Glutamatergic neuron (in vitro differentiated cells): Measurements from ENCODE around the gene UST. TPM values are rescaled to one million over a fixed set of nuclear protein-coding genes. Genes with fewer than 3 reads are reported as not detected.

Experiments used
- DNase-seq: peaks from one replicate; pipeline ENCODE4 v3.0.0; 2022
- H3K27ac Mint-ChIP-seq: one replicate; pipeline ENCODE4 v1.8.0; 2020; ENCODE audit warnings: mild to moderate bottlenecking, mixed read lengths, inconsistent platforms; ENCODE audit not compliant: unreplicated experiment
- H3K27me3 Mint-ChIP-seq: one replicate; pipeline ENCODE4 v1.8.0; 2020; ENCODE audit warnings: mild to moderate bottlenecking, moderate library complexity, mixed read lengths, inconsistent platforms; ENCODE audit not compliant: unreplicated experiment
- H3K36me3 Mint-ChIP-seq: one replicate; pipeline ENCODE4 v1.8.0; 2020; ENCODE audit warnings: mild to moderate bottlenecking, mixed read lengths, inconsistent platforms; ENCODE audit not compliant: unreplicated experiment
- H3K4me1 Mint-ChIP-seq: one replicate; pipeline ENCODE4 v1.8.0; 2020; ENCODE audit warnings: mild to moderate bottlenecking, low read depth, mixed read lengths, inconsistent platforms; ENCODE audit not compliant: unreplicated experiment
- H3K4me3 Mint-ChIP-seq: one replicate; pipeline ENCODE4 v1.8.0; 2020; ENCODE audit warnings: mild to moderate bottlenecking, mixed read lengths, inconsistent platforms; ENCODE audit not compliant: unreplicated experiment
- H3K9me3 Mint-ChIP-seq: one replicate; pipeline ENCODE4 v1.8.0; 2020; ENCODE audit warnings: mild to moderate bottlenecking, moderate library complexity, mixed read lengths, inconsistent platforms; ENCODE audit not compliant: unreplicated experiment
- total RNA-seq: library from RNA; stranded (reverse); fragmentation: NEBNext Ultra II Directional; extraction: Animal tissue kit (Norgen Biotek cat#: 25700); gene quantifications from one replicate; pipeline ENCODE4 v1.2.1, GENCODE V29; 2021; ENCODE audit not compliant: unreplicated experiment
- TF ChIP-seq, protein P1 (sequence below): fragments of 200-600 bp; sonication (generic); IDR thresholded peaks from one replicate; pipeline ENCODE4 v1.5.0; 2021; ENCODE audit not compliant: partially characterized antibody, unreplicated experiment

UST gene
- total RNA-seq, 1 donor from 2014 or later, result 11.2 TPM

DNA sequence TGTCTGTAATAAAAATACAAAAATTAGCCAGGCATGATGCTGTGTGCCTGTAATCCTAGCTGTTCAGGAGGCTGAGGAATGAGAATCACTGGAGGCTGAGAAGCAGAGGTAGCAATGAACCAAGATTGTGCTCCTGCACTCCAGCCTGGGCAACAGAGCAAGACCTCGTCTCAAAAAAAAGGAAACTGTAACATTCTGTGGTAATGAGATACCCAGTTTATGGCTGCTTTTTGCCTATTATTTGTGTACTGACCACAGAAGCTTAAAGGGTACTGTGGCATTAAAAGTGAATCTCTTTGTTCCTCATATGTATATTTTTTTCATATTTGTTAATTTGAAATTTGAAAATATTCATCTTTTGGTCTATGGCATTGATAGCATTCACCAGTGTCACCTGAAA is 185.4 kb downstream of the UST start:
- Mint-ChIP-seq H3K9me3 (no peaks in the 10 kb centered on the region), H3K27ac (no peak overlapping the region), H3K27me3 (peaks cover 2% of the 10 kb centered on the region), H3K4me3 (no peak overlapping the region), H3K4me1 (peaks cover 22% of the 10 kb centered on the region), H3K36me3 (no peaks in the 10 kb centered on the region)
- TF ChIP-seq, protein P1, sequence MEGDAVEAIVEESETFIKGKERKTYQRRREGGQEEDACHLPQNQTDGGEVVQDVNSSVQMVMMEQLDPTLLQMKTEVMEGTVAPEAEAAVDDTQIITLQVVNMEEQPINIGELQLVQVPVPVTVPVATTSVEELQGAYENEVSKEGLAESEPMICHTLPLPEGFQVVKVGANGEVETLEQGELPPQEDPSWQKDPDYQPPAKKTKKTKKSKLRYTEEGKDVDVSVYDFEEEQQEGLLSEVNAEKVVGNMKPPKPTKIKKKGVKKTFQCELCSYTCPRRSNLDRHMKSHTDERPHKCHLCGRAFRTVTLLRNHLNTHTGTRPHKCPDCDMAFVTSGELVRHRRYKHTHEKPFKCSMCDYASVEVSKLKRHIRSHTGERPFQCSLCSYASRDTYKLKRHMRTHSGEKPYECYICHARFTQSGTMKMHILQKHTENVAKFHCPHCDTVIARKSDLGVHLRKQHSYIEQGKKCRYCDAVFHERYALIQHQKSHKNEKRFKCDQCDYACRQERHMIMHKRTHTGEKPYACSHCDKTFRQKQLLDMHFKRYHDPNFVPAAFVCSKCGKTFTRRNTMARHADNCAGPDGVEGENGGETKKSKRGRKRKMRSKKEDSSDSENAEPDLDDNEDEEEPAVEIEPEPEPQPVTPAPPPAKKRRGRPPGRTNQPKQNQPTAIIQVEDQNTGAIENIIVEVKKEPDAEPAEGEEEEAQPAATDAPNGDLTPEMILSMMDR, result no peak
- no peak for DNase-seq

DNA sequence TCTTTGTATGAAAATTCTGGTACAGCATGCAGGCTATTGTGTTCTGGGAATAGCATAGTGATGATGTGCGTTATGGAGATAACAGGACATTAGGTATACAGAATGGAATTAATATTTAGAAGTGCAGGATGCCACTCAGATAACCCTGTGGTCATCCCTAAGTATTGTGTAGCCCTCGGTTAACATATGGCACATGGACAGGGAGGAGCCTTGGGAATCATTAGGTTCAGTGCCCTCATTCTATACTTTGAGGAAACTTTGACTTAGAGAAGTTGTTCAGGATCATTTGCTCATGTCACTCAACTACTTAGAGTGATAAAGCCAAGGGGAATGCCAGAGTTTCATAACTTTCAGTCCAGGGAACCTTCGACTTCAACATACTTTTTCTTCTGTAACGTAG is 185.9 kb downstream of the UST start:
- no peaks in the 10 kb centered on the region for H3K36me3 Mint-ChIP-seq
- TF ChIP-seq, protein P1, result no peak

DNA sequence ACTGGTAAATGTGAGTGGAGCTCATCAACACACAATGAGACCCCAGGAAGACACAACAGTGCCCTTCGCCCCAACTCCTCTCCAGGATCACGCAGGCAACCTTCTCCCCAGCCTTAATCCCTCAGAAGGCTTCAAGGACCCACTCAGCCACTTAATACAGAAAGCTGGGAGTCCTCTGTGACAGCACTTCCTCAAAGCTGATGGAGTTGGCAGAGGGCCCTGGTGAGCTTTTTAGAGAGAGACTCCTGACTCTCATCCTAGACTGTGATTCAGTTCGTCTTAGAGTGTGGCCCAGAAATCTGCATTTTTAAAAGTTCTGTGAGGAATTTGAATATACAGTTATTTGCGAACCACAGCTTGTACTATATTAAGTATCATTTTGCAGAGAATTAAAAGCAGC is 187.7 kb downstream of the UST start:
- TF ChIP-seq, protein P1, result no peak
- no peaks in the 10 kb centered on the region for H3K36me3 Mint-ChIP-seq
- no peak overlapping the region for H3K27ac Mint-ChIP-seq
- no peaks in the 10 kb centered on the region for H3K9me3 Mint-ChIP-seq
- peaks cover 22% of the 10 kb centered on the region for H3K4me1 Mint-ChIP-seq
- H3K27me3 Mint-ChIP-seq, result peaks cover 2% of the 10 kb centered on the region
- DNase-seq, result no peak
- no peak overlapping the region for H3K4me3 Mint-ChIP-seq

More for the DNA sequence above, 185.9 kb downstream of the UST start:
- H3K27ac Mint-ChIP-seq, result no peak overlapping the region
- H3K4me1 Mint-ChIP-seq, result peaks cover 22% of the 10 kb centered on the region
- no peaks in the 10 kb centered on the region for H3K9me3 Mint-ChIP-seq
- peaks cover 2% of the 10 kb centered on the region for H3K27me3 Mint-ChIP-seq
- H3K4me3 Mint-ChIP-seq, result no peak overlapping the region
- DNase-seq, result no peak

DNA sequence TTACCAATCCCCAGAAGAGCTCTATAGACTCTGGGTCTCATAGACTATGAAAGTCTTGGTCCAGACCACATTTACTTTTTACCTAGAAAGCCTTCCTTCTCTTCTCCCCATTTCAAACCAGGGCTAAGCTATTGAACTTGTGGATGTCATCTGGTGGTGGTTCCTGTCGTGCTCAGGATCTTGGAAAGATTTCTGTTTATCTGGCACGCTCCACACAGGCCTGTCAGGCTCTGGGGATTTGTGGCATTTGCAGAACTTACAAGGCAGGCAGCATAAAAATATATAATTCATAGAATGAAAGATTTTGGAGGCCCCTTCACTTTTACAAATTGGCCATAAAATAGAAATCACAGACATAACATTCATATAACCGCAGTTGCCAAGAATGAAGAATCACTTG is 188.1 kb downstream of the UST start:
- TF ChIP-seq, protein P1, result no peak
- Mint-ChIP-seq H3K9me3 (no peaks in the 10 kb centered on the region), H3K27me3 (peaks cover 2% of the 10 kb centered on the region), H3K27ac (no peak overlapping the region), H3K4me1 (peaks cover 22% of the 10 kb centered on the region), H3K4me3 (no peak overlapping the region), H3K36me3 (no peaks in the 10 kb centered on the region)
- no peak for DNase-seq

DNA sequence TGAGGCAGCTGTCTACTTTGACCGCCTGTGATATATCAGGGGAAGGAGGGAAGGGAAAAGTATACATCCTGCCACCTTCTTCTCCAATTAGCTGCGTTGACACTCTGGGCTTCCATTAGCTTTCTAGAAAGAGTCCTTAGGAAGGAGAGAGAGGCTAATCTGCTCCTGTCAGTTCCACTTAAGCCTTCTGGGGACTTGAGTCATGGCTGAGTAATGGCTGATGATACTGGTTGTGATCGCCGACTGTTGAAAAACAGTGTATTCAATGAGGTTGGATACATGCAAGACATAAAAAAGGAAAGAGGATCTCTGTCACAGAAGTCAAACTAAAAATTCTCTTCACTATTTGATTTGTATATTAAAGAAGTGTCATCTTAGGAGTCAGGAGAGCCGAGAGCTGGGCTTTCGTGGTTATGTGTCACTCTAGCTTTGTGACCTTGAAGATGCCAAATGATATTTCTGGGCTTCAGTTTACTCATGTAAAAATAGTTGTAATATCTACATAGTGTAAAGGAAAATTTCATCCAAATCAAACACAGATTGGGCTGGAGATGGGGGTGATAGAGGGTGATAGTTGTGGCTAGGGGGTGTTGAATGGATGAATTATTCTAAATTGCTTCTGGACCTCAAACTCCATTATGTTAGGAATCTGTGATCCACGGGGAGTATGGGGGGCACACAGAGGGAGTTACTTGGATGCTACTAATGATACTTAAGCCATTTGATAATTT is 189.0 kb downstream of the UST start:
- TF ChIP-seq, protein P1, result no peak
- Mint-ChIP-seq H3K36me3 (no peaks in the 10 kb centered on the region), H3K27ac (peak overlapping the region; percentile 31), H3K27me3 (peaks cover 2% of the 10 kb centered on the region), H3K9me3 (no peaks in the 10 kb centered on the region), H3K4me3 (no peak overlapping the region), H3K4me1 (peaks cover 22% of the 10 kb centered on the region)
- DNase-seq, result no peak
